ENCODE results near the gene RAB3C. TPM values are rescaled to one million over a fixed set of nuclear protein-coding genes. Genes with fewer than 3 reads are reported as not detected.

RAB3C gene
- total and polyA plus RNA-seq, 4 experiments from 2014 or later, result not detected

DNA sequence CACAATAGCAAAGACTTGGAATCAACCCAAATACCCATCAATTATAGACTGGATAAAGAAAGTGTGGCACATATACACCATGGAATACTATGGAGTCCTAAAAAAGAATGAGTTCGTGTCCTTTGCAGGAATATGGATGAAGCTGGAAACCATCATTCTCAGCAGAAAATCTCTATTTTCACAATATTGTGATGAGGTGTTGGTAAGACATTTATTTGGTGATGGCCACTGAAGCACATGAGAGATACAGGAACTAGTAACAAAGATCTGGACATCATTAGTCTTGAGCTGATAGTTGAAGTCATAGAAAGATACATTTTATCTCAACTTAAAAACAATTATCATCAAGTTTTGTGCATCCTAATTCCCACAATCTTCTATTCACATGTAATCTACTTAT is 70.6 kb downstream of the RAB3C start:
- Mint-ChIP-seq H3K9me3 (peaks cover 0 to 2% (median 0%) of the 10 kb centered on the region in 8 donors), H3K36me3 (no peaks in the 10 kb centered on the region), H3K27me3 (no peaks in the 10 kb centered on the region), H3K4me1 (no peaks in the 10 kb centered on the region), H3K27ac (no peak overlapping the region), H3K4me3 (no peak overlapping the region)
- no peak for DNase-seq
- Histone ChIP-seq H3K36me3 (ENCODE audit: insufficient read depth, low read length) (no peaks in the 10 kb centered on the region), H3K4me3 (ENCODE audit: low read length in 2 of 2) (no peak overlapping the region), H3K27me3 (ENCODE audit: insufficient read depth, low read length) (no peaks in the 10 kb centered on the region), H3K4me1 (ENCODE audit: insufficient read depth, low read length) (no peaks in the 10 kb centered on the region), H3K9me3 (ENCODE audit: control insufficient read depth in 1 of 2, low read length in 2 of 2) (no peaks in the 10 kb centered on the region), H3K27ac (ENCODE audit: low read depth, low read length) (no peak overlapping the region)
- ChIA-PET CTCF (ENCODE audit: partially characterized antibody) (no interaction called here), POLR2A (ENCODE audit: partially characterized antibody) (no interaction called here)
- intact Hi-C loops (cut with micrococcal nuclease), result no loop called here

DNA sequence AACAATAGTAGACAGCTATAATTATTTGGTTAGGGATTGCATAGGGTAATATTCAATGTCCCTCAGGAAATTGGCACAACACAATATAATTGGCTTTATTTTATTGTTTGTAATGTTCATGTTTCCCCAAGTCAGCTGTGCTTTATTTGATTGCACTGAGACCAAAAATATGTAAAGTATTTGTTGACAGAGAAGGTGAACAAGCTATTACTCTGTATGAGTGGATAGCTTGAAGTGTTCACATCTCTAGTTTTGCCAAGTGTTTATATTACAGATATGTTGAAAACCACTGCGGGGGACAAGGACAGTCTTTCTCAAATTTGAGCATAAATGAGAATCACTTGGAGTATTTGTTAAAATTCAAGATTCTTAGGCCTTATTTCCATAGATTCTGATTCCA is 83.3 kb downstream of the RAB3C start:
- ChIA-PET CTCF (ENCODE audit: partially characterized antibody) (no interaction called here), POLR2A (ENCODE audit: partially characterized antibody) (no interaction called here)
- Mint-ChIP-seq H3K27ac (no peak overlapping the region), H3K9me3 (peaks cover 0 to 2% (median 0%) of the 10 kb centered on the region in 8 donors), H3K4me3 (no peak overlapping the region), H3K4me1 (no peaks in the 10 kb centered on the region), H3K36me3 (no peaks in the 10 kb centered on the region), H3K27me3 (no peaks in the 10 kb centered on the region)
- Histone ChIP-seq H3K36me3 (ENCODE audit: insufficient read depth, low read length) (no peaks in the 10 kb centered on the region), H3K27ac (ENCODE audit: low read depth, low read length) (no peak overlapping the region), H3K9me3 (ENCODE audit: control insufficient read depth in 1 of 2, low read length in 2 of 2) (no peaks in the 10 kb centered on the region), H3K4me1 (ENCODE audit: insufficient read depth, low read length) (no peaks in the 10 kb centered on the region), H3K4me3 (ENCODE audit: low read length in 2 of 2) (no peak overlapping the region), H3K27me3 (ENCODE audit: insufficient read depth, low read length) (no peaks in the 10 kb centered on the region)
- no peak for DNase-seq
- intact Hi-C loops (cut with micrococcal nuclease), result no loop called here

GRCh38 chr5:58666598-58667581 is 84.0 kb downstream of the RAB3C start:
- Mint-ChIP-seq H3K27ac (no peak overlapping the region), H3K9me3 (peaks cover 0 to 2% (median 0%) of the 10 kb centered on the region in 8 donors), H3K27me3 (peaks cover 0 to under 1% of the 10 kb centered on the region in 2 donors), H3K4me3 (no peak overlapping the region), H3K36me3 (no peaks in the 10 kb centered on the region), H3K4me1 (no peaks in the 10 kb centered on the region)
- no peaks in the 10 kb centered on the region for H3K9me3 ChIP-seq (ENCODE audit: control insufficient read depth in 1 of 2, low read length in 2 of 2)
- H3K27ac ChIP-seq (ENCODE audit: low read depth, low read length), result no peak overlapping the region
- DNase-seq, result no peak
- ChIA-PET POLR2A (ENCODE audit: partially characterized antibody) (no interaction called here), CTCF (ENCODE audit: partially characterized antibody) (no interaction called here)
- no peaks in the 10 kb centered on the region for H3K27me3 ChIP-seq (ENCODE audit: insufficient read depth, low read length)
- H3K36me3 ChIP-seq (ENCODE audit: insufficient read depth, low read length), result no peaks in the 10 kb centered on the region
- no peaks in the 10 kb centered on the region for H3K4me1 ChIP-seq (ENCODE audit: insufficient read depth, low read length)
- intact Hi-C loops (cut with micrococcal nuclease), result no loop called here
- no peak overlapping the region for H3K4me3 ChIP-seq (ENCODE audit: low read length in 2 of 2)

DNA sequence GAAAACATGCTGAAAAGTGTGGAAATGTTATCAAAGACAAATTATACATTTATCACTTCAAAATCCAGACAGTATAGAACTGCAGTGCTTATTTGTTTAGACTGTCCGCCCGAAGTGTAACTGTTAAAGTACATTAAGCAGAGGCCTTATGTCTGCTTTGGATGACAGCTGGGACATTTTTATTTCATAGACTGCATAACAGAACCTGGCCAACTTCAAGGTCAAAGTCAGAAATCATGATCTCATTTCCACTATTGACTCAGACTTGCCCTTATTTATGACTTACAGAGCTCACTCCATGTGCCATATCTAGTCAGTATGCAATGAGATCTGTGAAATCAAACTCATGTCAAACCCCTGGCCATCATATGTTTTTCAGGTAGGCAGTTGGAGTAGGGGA is 87.7 kb downstream of the RAB3C start:
- H3K36me3 ChIP-seq (ENCODE audit: insufficient read depth, low read length), result no peaks in the 10 kb centered on the region
- H3K4me1 ChIP-seq (ENCODE audit: insufficient read depth, low read length), result no peaks in the 10 kb centered on the region
- ChIA-PET POLR2A (ENCODE audit: partially characterized antibody) (no interaction called here), CTCF (ENCODE audit: partially characterized antibody) (no interaction called here)
- Mint-ChIP-seq H3K4me3 (no peak overlapping the region), H3K4me1 (no peaks in the 10 kb centered on the region), H3K36me3 (no peaks in the 10 kb centered on the region), H3K9me3 (no peaks in the 10 kb centered on the region), H3K27ac (no peak overlapping the region), H3K27me3 (peaks cover 0 to 2% of the 10 kb centered on the region in 2 donors)
- H3K27ac ChIP-seq (ENCODE audit: low read depth, low read length), result no peak overlapping the region
- no peak overlapping the region for H3K4me3 ChIP-seq (ENCODE audit: low read length in 2 of 2)
- H3K9me3 ChIP-seq (ENCODE audit: control insufficient read depth in 1 of 2, low read length in 2 of 2), result no peaks in the 10 kb centered on the region
- intact Hi-C loops (cut with micrococcal nuclease), result no loop called here
- peaks cover 4% of the 10 kb centered on the region for H3K27me3 ChIP-seq (ENCODE audit: insufficient read depth, low read length)
- DNase-seq, result no peak

DNA sequence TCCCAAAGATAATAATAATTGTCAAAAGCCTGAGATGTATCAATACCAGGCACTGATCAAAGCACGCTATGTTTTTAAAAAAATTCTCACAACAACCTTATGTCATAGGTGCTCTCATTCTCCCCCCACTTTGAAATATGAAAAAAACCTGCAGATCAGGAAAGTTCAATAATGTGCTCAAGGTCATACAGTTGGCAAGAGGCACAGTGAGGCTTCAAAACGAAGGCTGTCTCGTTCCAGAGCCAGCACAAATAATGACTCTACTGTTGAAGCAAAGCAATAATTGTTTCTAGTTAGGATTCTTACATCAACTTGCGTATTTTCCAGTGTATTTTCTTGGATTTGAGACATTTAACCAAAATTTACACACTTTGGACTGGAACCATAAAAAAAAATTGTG is 88.3 kb downstream of the RAB3C start:
- no peak overlapping the region for H3K4me3 ChIP-seq (ENCODE audit: low read length in 2 of 2)
- Mint-ChIP-seq H3K4me1 (no peaks in the 10 kb centered on the region), H3K27ac (no peak overlapping the region), H3K4me3 (no peak overlapping the region), H3K27me3 (peaks cover 1 to 2% of the 10 kb centered on the region in 2 donors), H3K36me3 (no peaks in the 10 kb centered on the region), H3K9me3 (no peaks in the 10 kb centered on the region)
- ChIA-PET POLR2A (ENCODE audit: partially characterized antibody) (no interaction called here), CTCF (ENCODE audit: partially characterized antibody) (no interaction called here)
- no peaks in the 10 kb centered on the region for H3K9me3 ChIP-seq (ENCODE audit: control insufficient read depth in 1 of 2, low read length in 2 of 2)
- H3K4me1 ChIP-seq (ENCODE audit: insufficient read depth, low read length), result no peaks in the 10 kb centered on the region
- no peak overlapping the region for H3K27ac ChIP-seq (ENCODE audit: low read depth, low read length)
- no peak for DNase-seq
- intact Hi-C loops (cut with micrococcal nuclease), result no loop called here
- peaks cover 4% of the 10 kb centered on the region for H3K27me3 ChIP-seq (ENCODE audit: insufficient read depth, low read length)
- H3K36me3 ChIP-seq (ENCODE audit: insufficient read depth, low read length), result no peaks in the 10 kb centered on the region

- Mint-ChIP-seq H3K36me3 (no peaks in the 10 kb centered on the region), H3K4me3 (no peak overlapping the region), H3K4me1 (no peaks in the 10 kb centered on the region), H3K9me3 (peaks cover 0 to 3% (median 0%) of the 10 kb centered on the region in 8 donors), H3K27me3 (peaks cover 1 to 2% of the 10 kb centered on the region in 2 donors), H3K27ac (no peak overlapping the region)
- H3K9me3 ChIP-seq (ENCODE audit: control insufficient read depth in 1 of 2, low read length in 2 of 2), result no peaks in the 10 kb centered on the region
- POLR2A ChIA-PET (ENCODE audit: partially characterized antibody), result no interaction called here
- H3K27ac ChIP-seq (ENCODE audit: low read depth, low read length), result no peak overlapping the region
- intact Hi-C loops (cut with micrococcal nuclease), result no loop called here
- H3K4me1 ChIP-seq (ENCODE audit: insufficient read depth, low read length), result no peaks in the 10 kb centered on the region
- no peaks in the 10 kb centered on the region for H3K36me3 ChIP-seq (ENCODE audit: insufficient read depth, low read length)
- peaks cover 4% of the 10 kb centered on the region for H3K27me3 ChIP-seq (ENCODE audit: insufficient read depth, low read length)
- CTCF ChIA-PET (ENCODE audit: partially characterized antibody), result no interaction called here
- H3K4me3 ChIP-seq (ENCODE audit: low read length in 2 of 2), result no peak overlapping the region
- DNase-seq, result no peak
Measured at GRCh38 chr5:58672521-58672920, 89.6 kb downstream of the RAB3C start.

GRCh38 chr5:58674070-58674469 is 91.2 kb downstream of the RAB3C start:
- Histone ChIP-seq H3K4me3 (ENCODE audit: low read length in 2 of 2) (no peak overlapping the region), H3K27ac (ENCODE audit: low read depth, low read length) (no peak overlapping the region), H3K27me3 (ENCODE audit: insufficient read depth, low read length) (peaks cover 4% of the 10 kb centered on the region), H3K36me3 (ENCODE audit: insufficient read depth, low read length) (no peaks in the 10 kb centered on the region), H3K9me3 (ENCODE audit: control insufficient read depth in 1 of 2, low read length in 2 of 2) (no peaks in the 10 kb centered on the region), H3K4me1 (ENCODE audit: insufficient read depth, low read length) (no peaks in the 10 kb centered on the region)
- ChIA-PET POLR2A (ENCODE audit: partially characterized antibody) (no interaction called here), CTCF (ENCODE audit: partially characterized antibody) (no interaction called here)
- Mint-ChIP-seq H3K9me3 (peaks cover 0 to 3% (median 0%) of the 10 kb centered on the region in 8 donors), H3K27me3 (peaks cover 1 to 2% of the 10 kb centered on the region in 2 donors), H3K4me3 (no peak overlapping the region), H3K4me1 (no peaks in the 10 kb centered on the region), H3K36me3 (no peaks in the 10 kb centered on the region), H3K27ac (no peak overlapping the region)
- no peak for DNase-seq
- intact Hi-C loops (cut with micrococcal nuclease), result no loop called here

Data from CD4-positive, alpha-beta memory T cell (primary cell).